HG02678 (cell line): ENCODE results near the gene SUPT16H.
"Not testable (repeated sequence)": the region's sequence is repeated elsewhere in the genome, so short reads cannot be mapped to it uniquely, and the experiment has no call there.

Source experiments
- ATAC-seq: cut with Tn5 transposase; IDR thresholded peaks from one replicate; pipeline ENCODE4 v1.9.1; 2021; ENCODE audit warnings: mild to moderate bottlenecking, moderate library complexity; ENCODE audit not compliant: unreplicated experiment

Gene SUPT16H

DNA sequence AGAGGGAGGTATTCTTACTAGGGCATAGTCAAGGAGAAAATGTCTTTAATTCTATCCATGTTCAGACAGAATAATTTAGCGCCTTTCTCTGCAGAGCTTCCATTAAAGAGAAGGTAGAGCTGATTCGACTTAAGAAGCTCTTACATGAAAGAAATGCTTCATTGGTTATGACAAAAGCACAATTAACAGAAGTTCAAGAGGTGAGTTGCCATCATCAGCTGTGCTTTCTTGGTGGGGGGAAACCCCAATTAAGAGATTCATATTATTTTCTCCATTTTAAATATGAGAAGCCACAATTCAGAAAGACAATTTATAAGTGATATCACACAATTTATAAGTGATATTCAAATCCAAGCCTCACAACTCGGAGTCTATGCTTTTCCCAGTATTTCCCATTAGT, 76.2 kb downstream of the SUPT16H start:
- no peak for ATAC-seq

DNA sequence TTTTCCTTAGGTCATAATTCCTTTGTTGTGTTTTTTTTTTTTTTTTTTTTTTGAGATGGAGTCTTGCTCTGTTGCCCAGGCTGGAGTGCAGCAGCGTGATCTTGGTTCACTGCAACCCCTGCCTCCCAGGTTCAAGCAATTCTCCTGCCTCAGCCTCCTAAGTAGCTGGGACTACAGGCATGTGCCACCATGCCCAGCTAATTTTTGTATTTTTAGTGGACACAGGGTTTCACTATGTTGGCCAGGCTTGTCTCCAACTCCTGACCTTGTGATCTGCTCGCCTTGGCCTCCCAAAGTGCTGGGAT, 81.0 kb downstream of the SUPT16H start:
- not testable (repeated sequence) for ATAC-seq

DNA sequence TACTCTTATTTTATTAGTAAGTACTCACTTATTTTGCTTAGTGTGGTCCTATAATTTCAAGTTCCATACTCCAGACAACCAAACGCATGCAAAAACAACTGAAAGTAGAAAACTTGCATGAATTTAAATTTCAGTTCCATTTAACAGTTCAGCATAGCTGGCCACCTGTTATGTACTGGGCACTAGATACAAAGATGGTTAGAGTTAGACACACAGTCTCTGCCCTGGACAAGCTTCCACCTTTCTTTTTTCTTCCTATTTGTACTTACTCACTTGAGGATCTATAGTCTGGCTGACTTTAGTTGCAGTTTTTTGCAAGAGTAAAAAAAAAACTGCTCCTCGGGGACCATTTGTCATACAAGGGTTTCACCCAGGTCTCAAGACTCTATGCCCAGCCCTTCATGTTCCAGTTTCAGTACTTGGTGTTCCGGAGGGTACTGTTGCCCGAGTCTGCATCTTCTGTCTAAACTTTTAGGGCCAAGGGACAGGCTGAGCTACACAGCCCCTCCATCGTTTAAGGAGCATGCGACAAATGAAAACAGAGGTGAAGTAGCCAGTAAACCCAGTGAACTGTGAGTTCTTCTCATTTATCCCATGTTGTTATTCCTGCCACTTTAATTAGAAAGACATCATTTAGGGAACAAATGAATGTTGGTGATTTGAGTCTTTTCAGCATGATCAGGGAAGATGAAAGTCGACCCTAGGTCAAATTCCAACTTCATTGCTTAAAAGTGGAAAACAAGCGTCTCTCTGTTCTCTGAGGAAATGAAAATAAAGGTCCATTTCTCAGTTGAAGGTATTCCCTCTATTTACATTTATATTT, 81.6 kb downstream of the SUPT16H start:
- ATAC-seq = no peak
